ENCODE data around the gene SIX4.

The SIX4 gene

DNA sequence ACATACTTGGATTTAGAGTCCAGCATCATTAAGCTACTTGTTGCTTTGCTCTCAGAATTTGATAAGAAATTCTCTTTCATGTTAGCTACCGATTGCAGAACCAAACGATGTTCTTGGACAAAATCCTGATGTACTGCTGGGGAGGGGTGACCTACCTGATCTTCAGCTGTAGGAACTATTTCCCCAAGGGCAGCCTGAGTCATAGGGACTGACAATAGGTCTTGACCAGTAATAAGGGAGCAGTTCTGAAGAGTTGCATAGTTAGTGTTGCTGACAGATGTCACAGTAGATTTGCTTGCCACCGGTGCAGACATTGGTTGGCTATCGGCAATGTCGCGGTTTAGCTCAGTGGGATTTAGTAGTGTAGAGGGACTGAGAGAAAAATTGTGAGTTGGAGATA lies 10.6 kb downstream of the SIX4 start:
- Histone ChIP-seq H3K4me3 (ENCODE audit: low read length) (no peak overlapping the region), H3K4me1 (ENCODE audit: control insufficient read depth, insufficient read depth, low read length) (no peaks in the 10 kb centered on the region), H3K27me3 (ENCODE audit: control insufficient read depth, insufficient read depth, low read length) (no peaks in the 10 kb centered on the region), H3K9ac (ENCODE audit: low read length) (no peak overlapping the region), H3K36me3 (ENCODE audit: control insufficient read depth, insufficient read depth, low read length) (no peaks in the 10 kb centered on the region), H3K27ac (ENCODE audit: low read depth, low read length) (no peak overlapping the region)

DNA sequence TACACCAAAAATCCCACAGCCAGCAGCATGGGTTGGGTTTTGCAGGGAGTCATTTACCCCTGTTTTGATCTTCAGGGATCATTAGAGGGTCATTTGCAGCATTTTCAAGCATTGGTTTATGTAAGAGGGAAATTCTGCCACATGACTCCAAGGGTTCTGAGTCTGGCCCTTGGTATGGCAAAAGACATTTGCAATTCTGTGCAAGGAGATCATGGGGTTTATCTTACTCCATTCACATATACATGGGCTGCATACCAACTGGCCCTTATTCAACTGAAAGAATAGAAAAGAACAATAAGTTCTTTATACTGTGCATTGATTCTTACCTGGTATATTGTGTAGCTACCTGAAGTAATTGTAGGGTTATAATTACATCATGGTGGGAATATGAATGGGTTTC lies 13.7 kb downstream of the SIX4 start:
- Histone ChIP-seq H3K4me3 (ENCODE audit: low read length) (no peak overlapping the region), H3K4me1 (ENCODE audit: control insufficient read depth, insufficient read depth, low read length) (no peaks in the 10 kb centered on the region), H3K27ac (ENCODE audit: low read depth, low read length) (no peak overlapping the region), H3K36me3 (ENCODE audit: control insufficient read depth, insufficient read depth, low read length) (no peaks in the 10 kb centered on the region), H3K9ac (ENCODE audit: low read length) (no peak overlapping the region), H3K27me3 (ENCODE audit: control insufficient read depth, insufficient read depth, low read length) (no peaks in the 10 kb centered on the region)

DNA sequence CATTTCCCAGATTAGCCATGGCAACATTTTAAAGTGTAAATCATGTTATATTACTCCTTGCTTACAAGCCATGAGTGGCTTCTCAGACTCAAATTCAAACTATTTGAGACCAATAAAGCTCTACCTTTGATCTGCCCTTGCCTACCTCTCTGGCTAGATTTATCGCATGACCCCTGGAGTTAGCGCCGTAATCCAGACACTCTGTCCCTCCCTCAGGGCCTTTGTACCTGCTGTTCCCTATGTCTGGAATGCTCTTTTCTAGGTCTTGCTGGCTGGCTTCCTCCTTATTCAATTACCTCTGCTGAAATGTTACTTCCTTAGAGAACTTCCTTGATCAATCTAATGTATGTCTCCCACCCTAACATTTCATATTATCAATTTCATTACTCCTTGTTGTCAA lies 16.3 kb downstream of the SIX4 start:
- Histone ChIP-seq H3K4me1 (ENCODE audit: control insufficient read depth, insufficient read depth, low read length) (no peaks in the 10 kb centered on the region), H3K36me3 (ENCODE audit: control insufficient read depth, insufficient read depth, low read length) (no peaks in the 10 kb centered on the region), H3K9ac (ENCODE audit: low read length) (no peak overlapping the region), H3K27ac (ENCODE audit: low read depth, low read length) (no peak overlapping the region), H3K4me3 (ENCODE audit: low read length) (no peak overlapping the region), H3K27me3 (ENCODE audit: control insufficient read depth, insufficient read depth, low read length) (no peaks in the 10 kb centered on the region)

DNA sequence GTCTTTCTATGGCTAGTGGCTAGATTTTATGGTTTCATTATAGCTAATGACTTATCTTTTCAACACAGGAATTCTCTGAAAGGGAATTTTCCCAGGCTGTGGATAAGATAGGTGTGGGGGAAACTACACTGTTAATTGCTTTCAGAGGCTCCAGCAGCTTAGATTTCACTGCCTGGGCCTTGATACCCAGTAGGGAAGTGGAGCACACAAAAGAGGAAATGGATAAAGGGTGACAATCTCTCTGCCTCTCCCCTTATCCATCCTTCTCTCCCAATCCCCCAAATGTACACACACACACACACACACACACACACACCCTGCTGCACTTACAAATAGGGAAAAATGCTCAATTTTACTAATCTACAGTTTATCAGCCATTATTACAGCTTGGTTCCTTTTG lies 19.1 kb downstream of the SIX4 start:
- no peak overlapping the region for H3K9ac ChIP-seq (ENCODE audit: low read length)
- no peaks in the 10 kb centered on the region for H3K36me3 ChIP-seq (ENCODE audit: control insufficient read depth, insufficient read depth, low read length)
- H3K27ac ChIP-seq (ENCODE audit: low read depth, low read length), result no peak overlapping the region
- no peaks in the 10 kb centered on the region for H3K27me3 ChIP-seq (ENCODE audit: control insufficient read depth, insufficient read depth, low read length)
- H3K4me1 ChIP-seq (ENCODE audit: control insufficient read depth, insufficient read depth, low read length), result no peaks in the 10 kb centered on the region
- H3K4me3 ChIP-seq (ENCODE audit: low read length), result no peak overlapping the region

DNA sequence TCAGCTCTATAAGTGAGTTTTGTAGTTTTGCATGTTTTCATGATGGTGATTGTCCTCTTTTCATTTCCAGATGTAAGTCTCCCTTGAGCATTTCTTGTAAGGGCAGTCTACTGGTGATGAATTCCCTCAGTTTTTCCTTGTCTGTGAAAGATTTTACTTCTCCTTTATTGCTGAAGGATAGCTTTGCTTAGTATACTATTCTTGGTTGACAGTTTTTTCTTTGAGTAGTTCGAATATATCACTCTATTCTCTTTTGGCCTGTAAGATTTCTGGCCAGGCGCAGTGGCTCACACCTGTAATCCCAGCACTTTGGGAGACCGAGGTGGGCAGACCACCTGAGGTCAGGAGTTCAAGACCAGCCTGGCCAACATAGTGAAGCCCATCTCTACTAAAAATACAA lies 23.6 kb downstream of the SIX4 start:
- Histone ChIP-seq H3K27ac (ENCODE audit: low read depth, low read length) (no peak overlapping the region), H3K9ac (ENCODE audit: low read length) (no peak overlapping the region), H3K4me3 (ENCODE audit: low read length) (no peak overlapping the region), H3K4me1 (ENCODE audit: control insufficient read depth, insufficient read depth, low read length) (no peaks in the 10 kb centered on the region), H3K27me3 (ENCODE audit: control insufficient read depth, insufficient read depth, low read length) (no peaks in the 10 kb centered on the region), H3K36me3 (ENCODE audit: control insufficient read depth, insufficient read depth, low read length) (no peaks in the 10 kb centered on the region)

DNA sequence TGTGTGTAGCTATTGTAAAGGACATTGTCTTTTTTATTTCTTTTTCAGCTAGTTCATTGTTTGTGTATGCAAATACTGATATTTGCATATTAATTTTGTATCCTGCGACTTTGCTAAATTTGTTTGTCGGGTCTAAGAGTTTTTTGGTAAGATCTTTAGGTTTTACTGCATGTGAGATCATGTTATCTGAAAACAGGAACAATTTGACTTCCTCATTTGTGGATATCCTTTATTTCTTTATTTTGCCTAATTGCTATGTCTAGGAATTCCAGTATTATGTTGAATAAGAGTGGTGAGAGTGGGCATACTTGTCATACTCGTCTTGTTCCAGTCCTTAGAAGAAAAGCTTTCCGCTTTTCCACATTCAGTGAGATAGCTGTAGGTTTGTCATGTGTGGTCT lies 28.8 kb downstream of the SIX4 start:
- H3K9ac ChIP-seq (ENCODE audit: low read length), result no peak overlapping the region
- H3K27ac ChIP-seq (ENCODE audit: low read depth, low read length), result no peak overlapping the region
- no peak overlapping the region for H3K4me3 ChIP-seq (ENCODE audit: low read length)
- no peaks in the 10 kb centered on the region for H3K4me1 ChIP-seq (ENCODE audit: control insufficient read depth, insufficient read depth, low read length)
- no peaks in the 10 kb centered on the region for H3K27me3 ChIP-seq (ENCODE audit: control insufficient read depth, insufficient read depth, low read length)
- H3K36me3 ChIP-seq (ENCODE audit: control insufficient read depth, insufficient read depth, low read length), result no peaks in the 10 kb centered on the region

DNA sequence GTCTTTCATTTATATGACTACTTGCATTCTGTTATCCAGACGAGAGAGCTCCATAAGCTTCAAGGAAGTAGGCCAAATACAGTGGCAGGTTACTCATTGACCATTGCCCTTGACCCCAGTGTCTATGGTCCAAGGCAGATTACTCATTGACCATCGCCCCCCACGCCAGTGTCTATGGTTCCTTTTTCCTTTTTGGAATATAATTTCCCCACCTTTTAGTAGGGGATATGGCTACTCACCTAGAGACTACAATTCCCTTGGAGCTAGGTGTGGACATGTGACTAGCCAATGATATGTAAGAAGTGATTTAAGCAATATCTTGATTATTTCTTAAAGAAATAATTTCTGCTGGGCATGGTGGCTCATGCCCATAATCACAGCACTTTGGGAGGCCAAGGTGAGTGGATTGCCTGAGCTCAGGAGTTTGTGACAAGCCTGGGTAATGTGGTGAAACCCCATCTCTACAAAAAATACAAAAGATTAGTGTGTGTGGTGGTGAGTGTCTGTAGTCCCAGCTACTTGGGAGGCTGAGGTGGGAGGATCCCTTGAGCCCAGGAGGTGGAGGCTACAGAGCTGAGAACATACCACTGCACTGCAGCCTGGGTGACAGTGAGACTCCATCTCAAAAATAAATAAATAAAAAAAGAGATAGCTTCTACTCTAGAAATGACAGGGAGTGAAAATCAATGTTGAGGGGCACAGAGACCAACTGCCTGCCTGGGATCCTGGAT lies 32.6 kb downstream of the SIX4 start:
- H3K4me1 ChIP-seq (ENCODE audit: control insufficient read depth, insufficient read depth, low read length), result no peaks in the 10 kb centered on the region
- no peaks in the 10 kb centered on the region for H3K27me3 ChIP-seq (ENCODE audit: control insufficient read depth, insufficient read depth, low read length)
- H3K36me3 ChIP-seq (ENCODE audit: control insufficient read depth, insufficient read depth, low read length), result no peaks in the 10 kb centered on the region
- H3K27ac ChIP-seq (ENCODE audit: low read depth, low read length), result no peak overlapping the region
- no peak overlapping the region for H3K4me3 ChIP-seq (ENCODE audit: low read length)
- H3K9ac ChIP-seq (ENCODE audit: low read length), result no peak overlapping the region

DNA sequence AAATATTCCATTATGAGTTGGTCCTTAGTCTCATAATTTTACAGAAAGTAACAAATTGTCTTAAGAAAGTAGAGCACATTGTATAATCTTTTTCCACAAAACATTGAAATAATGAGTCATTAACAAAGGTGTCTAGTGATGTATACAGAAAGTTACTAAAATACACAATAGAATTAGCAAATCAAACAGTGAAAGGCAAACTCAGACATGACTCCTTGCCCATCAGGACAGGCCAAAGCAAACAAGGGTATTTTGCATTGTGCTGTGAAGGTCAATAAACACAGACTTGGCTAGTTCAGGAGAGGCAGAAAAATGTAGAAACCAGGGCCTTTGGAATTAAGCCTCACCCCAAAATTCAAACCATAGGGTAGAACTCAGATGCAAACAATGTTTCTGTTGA lies 37.3 kb downstream of the SIX4 start:
- H3K27me3 ChIP-seq (ENCODE audit: control insufficient read depth, insufficient read depth, low read length), result no peaks in the 10 kb centered on the region
- no peak overlapping the region for H3K9ac ChIP-seq (ENCODE audit: low read length)
- no peak overlapping the region for H3K4me3 ChIP-seq (ENCODE audit: low read length)
- no peaks in the 10 kb centered on the region for H3K36me3 ChIP-seq (ENCODE audit: control insufficient read depth, insufficient read depth, low read length)
- no peaks in the 10 kb centered on the region for H3K4me1 ChIP-seq (ENCODE audit: control insufficient read depth, insufficient read depth, low read length)
- H3K27ac ChIP-seq (ENCODE audit: low read depth, low read length), result no peak overlapping the region

DNA sequence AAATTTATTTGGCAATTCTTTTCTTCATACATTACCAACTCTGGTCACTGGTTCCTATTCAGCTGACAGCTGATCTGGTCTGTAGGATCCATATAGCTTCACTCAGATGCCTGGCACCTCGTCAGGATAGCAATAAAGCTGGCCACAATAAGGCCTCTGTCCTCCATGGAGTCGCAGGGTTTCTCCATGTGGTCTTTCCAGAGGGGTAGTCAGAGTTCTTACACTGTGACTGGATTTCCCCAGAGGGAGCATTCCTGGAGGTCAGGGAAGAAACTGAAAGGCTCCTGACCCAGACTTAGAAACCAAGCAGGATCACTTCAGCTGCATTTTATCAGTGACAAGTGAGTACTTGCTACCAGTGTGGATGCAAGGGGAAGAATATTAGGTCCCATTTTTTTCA lies 39.9 kb downstream of the SIX4 start:
- Histone ChIP-seq H3K4me1 (ENCODE audit: control insufficient read depth, insufficient read depth, low read length) (no peaks in the 10 kb centered on the region), H3K27ac (ENCODE audit: low read depth, low read length) (no peak overlapping the region), H3K4me3 (ENCODE audit: low read length) (no peak overlapping the region), H3K9ac (ENCODE audit: low read length) (no peak overlapping the region), H3K36me3 (ENCODE audit: control insufficient read depth, insufficient read depth, low read length) (no peaks in the 10 kb centered on the region), H3K27me3 (ENCODE audit: control insufficient read depth, insufficient read depth, low read length) (no peaks in the 10 kb centered on the region)

DNA sequence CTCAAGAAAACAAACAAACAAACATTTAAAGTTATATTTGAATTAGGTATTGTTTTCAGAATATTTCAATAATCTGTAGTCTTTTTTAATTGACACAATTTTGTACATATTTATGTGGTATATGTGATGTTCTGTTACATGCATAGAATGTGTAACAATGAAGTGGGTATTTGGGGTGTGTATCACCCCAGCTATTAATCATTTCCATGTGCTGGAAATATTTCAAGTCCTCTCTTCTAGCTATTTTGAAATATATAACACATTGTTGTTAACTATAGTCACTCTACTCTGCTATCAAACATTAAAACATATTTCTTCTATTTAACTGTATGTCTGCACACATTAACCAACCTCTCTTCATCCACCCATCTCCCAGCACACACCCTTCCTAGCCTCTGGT lies 42.9 kb downstream of the SIX4 start:
- no peaks in the 10 kb centered on the region for H3K4me1 ChIP-seq (ENCODE audit: control insufficient read depth, insufficient read depth, low read length)

DNA sequence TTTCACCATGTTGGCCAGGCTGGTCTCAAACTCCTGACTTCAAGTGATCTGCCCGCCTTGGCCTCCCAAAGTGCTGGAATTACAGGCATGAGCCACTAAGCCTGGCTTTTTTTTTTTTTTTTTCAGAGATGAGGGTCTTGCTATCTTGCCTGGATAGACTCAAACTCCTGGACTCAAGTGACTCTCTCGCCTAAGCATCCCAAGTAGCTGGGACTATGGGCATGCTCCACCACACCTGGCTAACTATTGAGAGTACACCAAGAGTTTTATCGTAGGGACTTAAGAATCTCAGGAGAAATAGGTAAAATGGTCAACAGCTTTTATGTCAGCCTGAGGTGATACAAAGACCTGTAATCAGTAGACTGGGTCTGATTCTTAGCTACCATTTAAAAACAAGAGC lies 43.6 kb downstream of the SIX4 start:
- Histone ChIP-seq H3K4me3 (ENCODE audit: low read length) (no peak overlapping the region), H3K27ac (ENCODE audit: low read depth, low read length) (no peak overlapping the region), H3K9ac (ENCODE audit: low read length) (no peak overlapping the region), H3K4me1 (ENCODE audit: control insufficient read depth, insufficient read depth, low read length) (no peaks in the 10 kb centered on the region), H3K27me3 (ENCODE audit: control insufficient read depth, insufficient read depth, low read length) (no peaks in the 10 kb centered on the region), H3K36me3 (ENCODE audit: control insufficient read depth, insufficient read depth, low read length) (no peaks in the 10 kb centered on the region)

More for the DNA sequence above, 42.9 kb downstream of the SIX4 start:
- Histone ChIP-seq H3K27me3 (ENCODE audit: control insufficient read depth, insufficient read depth, low read length) (no peaks in the 10 kb centered on the region), H3K36me3 (ENCODE audit: control insufficient read depth, insufficient read depth, low read length) (no peaks in the 10 kb centered on the region), H3K9ac (ENCODE audit: low read length) (no peak overlapping the region), H3K4me3 (ENCODE audit: low read length) (no peak overlapping the region), H3K27ac (ENCODE audit: low read depth, low read length) (no peak overlapping the region)

DNA sequence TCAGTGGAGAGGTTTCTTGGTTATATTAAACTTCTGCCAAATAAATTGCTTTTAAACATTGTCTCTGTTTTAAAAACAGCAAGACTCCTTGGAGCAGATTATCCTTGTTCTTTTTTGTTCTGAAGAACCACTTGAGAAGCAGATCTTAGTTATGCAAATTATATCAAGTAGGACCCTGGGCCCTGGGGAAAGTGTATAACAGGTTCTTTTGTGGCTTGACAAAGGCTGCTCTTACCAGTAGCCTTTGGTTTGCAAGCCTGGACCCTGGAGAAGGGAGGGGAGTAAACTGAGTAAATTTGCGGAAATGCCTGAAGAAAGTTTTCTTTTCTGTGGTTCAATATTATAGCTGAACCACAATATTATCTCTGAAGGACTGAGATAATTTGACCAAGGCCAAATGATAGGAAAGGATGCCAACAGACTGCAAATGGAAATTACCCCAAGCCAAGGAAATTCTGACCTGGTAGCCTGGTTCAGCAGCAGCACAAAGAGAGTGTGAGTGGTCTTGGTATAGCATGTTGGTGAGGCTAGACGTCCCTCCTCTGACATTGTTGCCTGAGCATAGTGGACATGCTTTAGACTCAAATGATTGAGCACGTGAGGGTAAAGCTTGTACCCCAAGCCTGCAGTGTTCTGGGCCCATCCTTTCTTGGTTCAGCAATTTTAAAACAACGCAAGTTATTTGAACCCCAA lies 44.4 kb downstream of the SIX4 start:
- no peaks in the 10 kb centered on the region for H3K36me3 ChIP-seq (ENCODE audit: control insufficient read depth, insufficient read depth, low read length)

DNA sequence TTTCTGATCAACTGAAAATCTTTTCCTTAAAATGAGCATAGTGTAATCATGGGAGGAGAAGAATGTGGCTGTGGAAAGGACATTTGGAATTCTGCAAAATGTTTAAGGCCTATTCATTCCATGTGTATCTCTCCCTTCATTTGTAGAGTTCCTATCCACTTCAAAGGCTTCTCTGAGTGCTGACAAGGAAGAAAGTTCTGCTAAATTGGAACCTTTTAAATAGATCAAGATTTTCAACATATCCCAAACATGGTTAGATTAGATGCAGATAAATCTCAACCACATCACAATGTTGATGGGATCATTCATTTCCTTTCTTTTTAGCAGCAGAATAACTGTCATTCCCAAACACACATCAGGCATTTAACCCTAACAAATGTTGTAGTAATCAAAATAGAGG lies 46.5 kb downstream of the SIX4 start:
- Histone ChIP-seq H3K27me3 (ENCODE audit: control insufficient read depth, insufficient read depth, low read length) (no peaks in the 10 kb centered on the region), H3K4me3 (ENCODE audit: low read length) (no peak overlapping the region), H3K4me1 (ENCODE audit: control insufficient read depth, insufficient read depth, low read length) (no peaks in the 10 kb centered on the region), H3K9ac (ENCODE audit: low read length) (no peak overlapping the region), H3K27ac (ENCODE audit: low read depth, low read length) (no peak overlapping the region), H3K36me3 (ENCODE audit: control insufficient read depth, insufficient read depth, low read length) (no peaks in the 10 kb centered on the region)

More for the DNA sequence above, 44.4 kb downstream of the SIX4 start:
- no peak overlapping the region for H3K9ac ChIP-seq (ENCODE audit: low read length)
- no peaks in the 10 kb centered on the region for H3K27me3 ChIP-seq (ENCODE audit: control insufficient read depth, insufficient read depth, low read length)
- no peak overlapping the region for H3K4me3 ChIP-seq (ENCODE audit: low read length)
- H3K4me1 ChIP-seq (ENCODE audit: control insufficient read depth, insufficient read depth, low read length), result no peaks in the 10 kb centered on the region
- no peak overlapping the region for H3K27ac ChIP-seq (ENCODE audit: low read depth, low read length)

Measured in rectal smooth muscle tissue (tissue), 1 donor.